Islet precursor cell (in vitro differentiated cells): ENCODE measurements around the gene MSANTD4.
"Not testable (repeated sequence)": the region's sequence is repeated elsewhere in the genome, so short reads cannot be mapped to it uniquely, and the experiment has no call there.

Experiments
- DNase-seq: peaks from one replicate; pipeline ENCODE4 v3.0.0-alpha.2; 2018

Gene MSANTD4

DNA sequence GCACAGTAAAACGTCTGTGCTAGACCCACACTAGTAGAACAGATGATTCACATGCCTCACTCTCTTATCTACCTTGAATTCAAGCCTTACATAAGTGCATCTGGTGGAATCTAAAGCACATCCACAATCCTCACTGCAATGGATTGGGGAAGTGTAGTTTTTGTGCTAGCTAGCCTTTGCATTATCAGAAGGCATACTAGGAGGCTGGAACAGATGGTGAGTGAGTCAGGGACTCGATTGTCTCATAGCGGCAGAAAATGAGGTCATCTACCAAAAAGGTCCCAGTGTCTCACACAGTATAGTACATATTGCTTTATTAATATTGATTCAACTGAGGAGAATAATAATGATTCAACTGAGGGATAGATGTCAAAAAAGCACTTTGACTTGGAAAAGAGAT lies 9.3 kb downstream of the MSANTD4 start:
- no peak for DNase-seq

GRCh38 chr11:106011481-106011880 lies 10.6 kb downstream of the MSANTD4 start:
- DNase-seq: no peak

DNA sequence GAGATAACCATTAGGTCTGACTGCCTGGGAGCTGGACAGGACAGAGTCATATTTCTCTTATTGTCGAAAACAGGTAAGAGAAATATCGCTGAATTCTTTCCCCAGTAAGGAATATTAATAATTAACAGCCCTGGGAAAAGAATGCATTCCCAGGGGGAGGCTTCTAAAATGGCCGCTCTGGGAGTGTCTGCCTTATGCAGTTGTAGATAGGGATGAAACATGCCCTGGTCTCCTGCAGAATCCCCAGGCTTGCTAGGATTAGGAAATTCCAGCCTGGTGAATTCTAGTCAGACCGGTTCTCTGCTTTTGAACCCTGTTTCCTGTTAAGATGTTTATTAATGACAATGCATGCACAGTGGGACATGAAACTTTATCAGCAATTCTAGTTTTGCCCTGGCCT lies 18.9 kb downstream of the MSANTD4 start:
- DNase-seq: not testable (repeated sequence)

DNA sequence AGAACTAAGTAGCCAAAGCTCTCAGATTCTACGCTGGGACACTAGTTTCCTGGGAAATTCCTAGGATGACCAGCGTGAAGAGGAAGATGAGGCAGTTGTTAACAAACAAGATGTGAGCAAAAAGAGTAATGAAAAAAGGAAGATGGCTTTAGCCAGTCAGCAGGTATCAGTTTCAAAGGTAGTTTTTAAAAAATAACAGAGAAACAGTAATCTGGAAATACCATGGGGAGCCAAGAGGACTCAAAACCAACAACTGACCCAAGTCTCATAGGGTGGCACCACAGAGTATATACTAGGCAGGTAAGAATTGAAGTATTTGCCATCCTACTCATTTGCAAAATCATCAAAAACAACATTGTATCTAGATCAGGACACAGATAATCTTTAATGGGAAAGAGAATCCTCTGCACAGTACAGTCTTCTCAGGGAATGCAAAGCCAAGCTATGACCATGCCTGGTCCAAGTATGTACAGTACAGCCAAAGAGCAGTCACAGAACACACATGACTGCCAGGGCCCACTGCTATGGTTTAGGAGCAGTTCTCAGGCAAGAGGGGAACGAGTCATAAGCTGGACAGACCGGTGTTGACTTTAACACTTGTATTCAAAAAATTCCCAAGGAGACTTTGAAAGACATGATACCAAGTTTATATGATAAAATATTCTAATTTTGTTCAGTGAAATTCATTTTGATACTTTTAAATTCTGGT lies 20.6 kb downstream of the MSANTD4 start:
- no peak for DNase-seq

- no peak for DNase-seq
These were observed 30.2 kb downstream of the MSANTD4 start for GRCh38 chr11:105991888-105992287.

- DNase-seq: no peak
These were observed 32.9 kb downstream of the MSANTD4 start for GRCh38 chr11:105989124-105989523.

DNA sequence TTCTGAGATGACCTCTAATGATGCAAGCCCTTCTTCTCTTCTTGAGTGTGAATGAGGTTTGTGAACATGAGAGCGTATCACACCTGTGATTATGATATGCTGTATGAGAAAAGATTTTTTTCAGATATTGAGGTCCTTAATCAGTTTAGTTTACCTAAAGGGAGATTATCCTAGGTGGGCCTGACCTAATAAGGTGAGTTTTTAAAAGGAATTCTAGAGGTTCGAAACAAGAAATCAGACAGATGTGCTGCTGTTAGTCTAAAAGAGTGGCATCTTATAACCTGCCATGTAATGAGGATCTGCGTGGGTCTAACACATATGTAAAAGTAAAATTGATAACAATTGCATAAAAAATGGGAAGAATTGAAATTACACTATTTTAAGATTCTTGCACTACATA lies 33.8 kb downstream of the MSANTD4 start:
- DNase-seq: no peak

DNA sequence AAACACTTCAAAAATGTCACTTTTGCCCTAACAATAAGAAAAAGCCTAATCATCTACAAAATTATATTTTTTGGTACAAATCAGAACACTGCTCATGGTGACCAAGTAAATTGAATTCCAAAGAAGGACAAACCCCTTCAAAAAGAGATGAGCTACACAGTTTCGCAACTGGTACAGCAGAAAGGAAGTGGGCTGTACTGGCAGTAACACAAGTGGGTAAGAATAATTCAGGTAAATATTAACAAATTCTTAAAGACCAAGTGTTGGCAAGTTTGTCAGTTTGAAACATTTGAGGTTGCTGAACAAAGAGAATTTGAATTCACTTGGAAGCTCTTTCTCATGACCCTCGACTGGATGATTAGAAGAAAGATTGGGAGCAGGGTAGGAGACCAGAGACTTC lies 35.5 kb downstream of the MSANTD4 start:
- no peak for DNase-seq

GRCh38 chr11:105979997-105980703 lies 41.9 kb downstream of the MSANTD4 start:
- DNase-seq: no peak

DNA sequence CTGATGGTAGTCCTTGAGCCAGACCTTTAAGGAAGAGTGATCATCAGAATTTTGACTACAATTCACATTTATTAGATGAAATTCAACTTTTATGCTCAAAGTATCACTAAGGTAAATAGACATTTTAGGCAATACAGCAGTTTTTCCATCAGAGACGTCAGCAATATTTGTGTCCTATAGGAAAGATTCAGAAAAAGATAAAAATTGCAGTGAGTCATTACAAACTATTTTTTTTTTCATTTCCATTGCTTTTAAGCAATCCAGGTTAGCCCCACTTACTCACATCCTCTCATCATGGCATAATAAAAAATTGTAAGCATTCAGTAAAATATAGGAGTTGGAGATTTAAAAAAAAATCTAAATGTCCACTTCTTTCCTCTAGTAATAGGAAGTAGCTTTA lies 46.9 kb downstream of the MSANTD4 start:
- no peak for DNase-seq

GRCh38 chr11:105969756-105970155 lies 52.3 kb downstream of the MSANTD4 start:
- DNase-seq: no peak

GRCh38 chr11:105968021-105968697 lies 53.9 kb downstream of the MSANTD4 start:
- DNase-seq: no peak

DNA sequence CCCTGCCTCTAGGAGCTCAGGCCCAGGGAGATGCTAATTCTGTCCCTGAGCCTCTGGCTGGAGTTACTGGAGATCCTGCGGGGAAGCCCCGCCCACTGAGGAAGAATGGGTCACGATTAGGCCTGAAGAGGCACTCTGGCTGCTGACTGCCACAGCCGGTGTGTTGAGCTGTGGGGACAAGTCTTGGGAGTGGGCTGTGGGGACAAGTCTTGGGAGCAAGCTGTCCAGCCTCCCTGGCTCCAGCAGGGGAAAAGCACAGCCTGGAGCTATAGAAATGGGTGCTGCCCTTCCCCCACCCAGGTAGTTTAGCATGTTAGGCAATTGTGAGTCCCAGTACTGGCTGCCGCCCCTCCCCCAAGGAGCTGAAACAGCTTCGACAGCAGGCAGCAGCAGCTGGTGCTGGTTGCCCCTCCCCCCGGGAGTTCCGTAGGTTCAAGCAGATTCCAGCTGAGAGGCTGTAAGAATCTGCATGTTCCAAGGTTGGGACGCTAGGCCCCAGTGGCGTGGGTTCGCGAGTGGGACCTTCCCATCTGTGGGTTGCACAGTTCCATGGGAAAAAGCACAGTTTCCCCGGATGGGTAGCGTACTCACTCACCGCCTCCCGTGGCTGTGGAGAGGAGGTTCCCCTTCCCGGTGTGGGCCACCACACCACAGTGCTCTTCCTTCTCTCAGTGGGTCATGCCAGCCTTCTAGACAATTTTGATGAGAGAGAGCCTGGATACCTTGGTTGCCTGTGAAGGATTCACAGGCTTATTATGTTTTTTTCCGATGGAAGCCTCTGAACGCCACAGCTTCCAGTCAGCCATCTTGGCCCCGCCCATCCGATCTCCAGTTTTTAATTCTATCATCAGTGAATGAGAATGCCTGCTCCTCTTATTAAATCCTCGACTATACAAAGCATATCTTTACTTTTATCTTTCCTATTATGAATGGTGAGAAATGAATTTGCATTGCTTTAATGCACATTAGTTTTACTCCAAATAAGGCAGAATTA lies 61.5 kb downstream of the MSANTD4 start:
- DNase-seq: peak; percentile 63
